ENCODE measurements around the gene RINL. TPM values are rescaled to one million over a fixed set of nuclear protein-coding genes. Genes with fewer than 3 reads are reported as not detected.

Gene RINL
- polyA plus RNA-seq, 10 donors = 7.3 to 12.5 (median 9.9) TPM

- DNase-seq = peak in 1 of 3 donors; percentile 100
Measured at GRCh38 chr19:38850436-38850975, 27.6 kb downstream of the RINL start.

- DNase-seq = peak in 2 of 3 donors; percentile 100
Measured at GRCh38 chr19:38849860-38850435, 28.1 kb downstream of the RINL start, which contains the start of gene HNRNPL. TSS of gene HNRNPL (minus strand) at chr19:38849986. CDS start at chr19:38849966, 20 bp downstream.

GRCh38 chr19:38849147-38849859 lies 28.8 kb downstream of the RINL start:
- DNase-seq = peak; percentile 96 to 98 (median 98)

GRCh38 chr19:38848299-38849146 lies 29.6 kb downstream of the RINL start:
- no peak for DNase-seq

- no peak for DNase-seq
Measured at GRCh38 chr19:38846097-38846496, 32.0 kb downstream of the RINL start.

GRCh38 chr19:38845374-38846024 lies 32.6 kb downstream of the RINL start:
- no peak for DNase-seq

GRCh38 chr19:38844093-38844686 lies 33.9 kb downstream of the RINL start:
- DNase-seq = no peak

GRCh38 chr19:38843175-38843758 lies 34.8 kb downstream of the RINL start:
- DNase-seq = no peak

GRCh38 chr19:38842439-38843174 lies 35.5 kb downstream of the RINL start:
- no peak for DNase-seq

GRCh38 chr19:38841787-38842438 lies 36.2 kb downstream of the RINL start:
- no peak for DNase-seq

GRCh38 chr19:38841180-38841766 lies 36.8 kb downstream of the RINL start:
- DNase-seq = no peak

- DNase-seq = peak in 2 of 3 donors; percentile 38 to 45
Measured at GRCh38 chr19:38840583-38840968, 37.5 kb downstream of the RINL start.

- no peak for DNase-seq
Measured at GRCh38 chr19:38839816-38840582, 38.1 kb downstream of the RINL start.

GRCh38 chr19:38838986-38839761 lies 38.9 kb downstream of the RINL start:
- no peak for DNase-seq

- no peak for DNase-seq
Measured at GRCh38 chr19:38838208-38838985, 39.7 kb downstream of the RINL start.

- no peak for DNase-seq
Measured at GRCh38 chr19:38837656-38838121, 40.4 kb downstream of the RINL start.

Measured in muscle of back (tissue), 11 donors.